ENCODE measurements around the gene TPM1.

DNA sequence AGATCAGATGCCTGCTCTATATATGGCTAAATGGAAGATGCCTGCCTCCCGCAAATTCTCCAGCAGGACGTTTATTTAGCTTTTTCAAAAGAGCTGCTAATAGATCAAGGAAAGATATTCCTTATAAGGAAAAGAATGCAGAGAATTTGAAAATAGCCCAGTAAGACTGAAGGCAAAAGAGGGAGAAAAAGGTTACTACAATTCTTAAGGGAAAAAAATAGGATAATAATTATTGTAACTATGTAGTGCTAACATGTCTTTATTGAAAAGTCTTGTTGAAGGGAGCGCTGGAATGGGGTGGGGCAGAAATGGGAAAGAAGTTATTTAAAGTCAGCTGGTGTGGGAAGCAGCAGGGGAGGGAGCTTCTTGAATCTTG, 2.9 kb downstream of the TPM1 start:
- TF ChIP-seq, protein P1, sequence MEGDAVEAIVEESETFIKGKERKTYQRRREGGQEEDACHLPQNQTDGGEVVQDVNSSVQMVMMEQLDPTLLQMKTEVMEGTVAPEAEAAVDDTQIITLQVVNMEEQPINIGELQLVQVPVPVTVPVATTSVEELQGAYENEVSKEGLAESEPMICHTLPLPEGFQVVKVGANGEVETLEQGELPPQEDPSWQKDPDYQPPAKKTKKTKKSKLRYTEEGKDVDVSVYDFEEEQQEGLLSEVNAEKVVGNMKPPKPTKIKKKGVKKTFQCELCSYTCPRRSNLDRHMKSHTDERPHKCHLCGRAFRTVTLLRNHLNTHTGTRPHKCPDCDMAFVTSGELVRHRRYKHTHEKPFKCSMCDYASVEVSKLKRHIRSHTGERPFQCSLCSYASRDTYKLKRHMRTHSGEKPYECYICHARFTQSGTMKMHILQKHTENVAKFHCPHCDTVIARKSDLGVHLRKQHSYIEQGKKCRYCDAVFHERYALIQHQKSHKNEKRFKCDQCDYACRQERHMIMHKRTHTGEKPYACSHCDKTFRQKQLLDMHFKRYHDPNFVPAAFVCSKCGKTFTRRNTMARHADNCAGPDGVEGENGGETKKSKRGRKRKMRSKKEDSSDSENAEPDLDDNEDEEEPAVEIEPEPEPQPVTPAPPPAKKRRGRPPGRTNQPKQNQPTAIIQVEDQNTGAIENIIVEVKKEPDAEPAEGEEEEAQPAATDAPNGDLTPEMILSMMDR (IDR thresholded peaks at IDR 0.05): no peak
- TF ChIP-seq EZH2 (IDR thresholded peaks at IDR 0.05; ENCODE audit: borderline replicate concordance, insufficient read depth, low read depth, low read length, poor library complexity, severe bottlenecking): no peak

All from B cell (primary cell).